Erythroblast (primary cell): ENCODE measurements around the gene IL3.
"Not testable (repeated sequence)": the region's sequence is repeated elsewhere in the genome, so short reads cannot be mapped to it uniquely, and the experiment has no call there.

Source experiments
- GATA1 ChIP-seq: IDR thresholded peaks from 2 replicates; pipeline ENCODE4 v1.6.1; 2011; ENCODE audit warnings: low read depth, mild to moderate bottlenecking, control low read depth, low read length, moderate library complexity
- POLR2A ChIP-seq: IDR thresholded peaks from 2 replicates; pipeline ENCODE4 v1.6.1; 2011; ENCODE audit warnings: mild to moderate bottlenecking, low read length

DNA sequence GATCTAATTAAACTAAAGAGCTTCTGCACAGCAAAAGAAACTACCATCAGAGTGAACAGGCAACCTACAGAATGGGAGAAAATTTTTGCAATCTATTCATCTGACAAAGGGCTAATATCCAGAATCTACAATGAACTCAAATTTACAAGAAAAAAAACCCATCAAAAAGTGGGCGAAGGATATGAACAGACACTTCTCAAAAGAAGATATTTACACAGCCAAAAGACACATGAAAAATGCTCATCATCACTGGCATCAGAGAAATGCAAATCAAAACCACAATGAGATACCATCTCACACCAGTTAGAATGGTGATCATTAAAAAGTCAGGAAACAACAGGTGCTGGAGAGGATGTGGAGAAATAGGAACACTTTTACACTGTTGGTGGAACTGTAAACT lies 48.0 kb downstream of the IL3 start:
- not testable (repeated sequence) for TF ChIP-seq POLR2A, GATA1
